HG03520 (cell line): Measurements from ENCODE around the gene PPP1R13L.
"Not testable (repeated sequence)": the region's sequence is repeated elsewhere in the genome, so short reads cannot be mapped to it uniquely, and the experiment has no call there.

Source experiments
- ATAC-seq: cut with Tn5 transposase; IDR thresholded peaks from one replicate; pipeline ENCODE4 v1.9.1; 2021; ENCODE audit warnings: mild to moderate bottlenecking, moderate library complexity; ENCODE audit not compliant: unreplicated experiment

PPP1R13L gene

DNA sequence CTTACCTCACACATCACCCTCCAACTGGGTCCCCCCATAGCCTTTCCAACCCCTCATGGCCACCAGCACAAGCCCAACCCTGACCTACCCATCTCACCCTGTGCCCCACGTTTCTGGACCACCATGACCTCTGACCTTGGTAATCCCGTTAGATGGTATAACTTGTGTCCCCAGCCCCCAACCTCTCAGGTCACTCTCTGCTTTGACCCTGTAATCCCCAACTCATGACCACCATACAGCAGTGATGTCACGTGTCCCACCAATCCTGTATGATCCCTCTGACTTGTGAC is 55.8 kb downstream of the PPP1R13L start:
- ATAC-seq = no peak

DNA sequence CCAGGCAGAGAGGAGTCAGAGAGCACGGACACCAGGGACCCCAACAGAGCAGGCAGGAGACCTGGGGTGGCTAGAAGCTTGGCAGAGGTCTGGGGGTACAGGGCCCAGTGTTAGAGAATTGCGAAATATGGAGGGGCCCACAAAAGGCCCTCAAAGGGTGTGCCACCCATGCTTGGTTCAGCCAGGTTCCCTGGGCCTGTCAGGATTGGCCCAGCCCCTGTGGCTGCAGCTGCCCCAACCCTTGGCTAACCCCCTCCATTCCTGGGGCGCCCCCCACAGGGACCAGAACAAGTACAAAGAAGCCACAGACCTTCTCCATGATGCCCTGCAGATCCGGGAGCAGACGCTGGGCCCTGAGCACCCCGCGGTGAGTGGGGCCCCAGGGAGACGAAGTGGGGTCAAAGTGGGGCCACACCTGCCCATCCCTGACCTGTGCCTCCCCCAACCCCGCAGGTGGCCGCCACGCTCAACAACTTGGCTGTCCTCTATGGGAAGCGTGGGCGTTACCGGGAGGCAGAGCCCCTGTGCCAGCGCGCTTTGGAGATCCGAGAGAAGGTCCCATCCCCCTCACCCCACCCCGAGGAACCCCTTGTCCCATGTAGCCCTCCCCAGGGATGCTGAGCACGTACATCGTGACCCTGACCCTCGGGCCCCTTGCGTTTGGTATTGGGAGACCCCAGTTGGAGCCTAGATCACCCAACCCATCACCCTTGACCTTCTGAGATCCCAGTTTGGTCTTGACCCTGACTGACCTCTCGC is 56.3 kb downstream of the PPP1R13L start:
- no peak for ATAC-seq

DNA sequence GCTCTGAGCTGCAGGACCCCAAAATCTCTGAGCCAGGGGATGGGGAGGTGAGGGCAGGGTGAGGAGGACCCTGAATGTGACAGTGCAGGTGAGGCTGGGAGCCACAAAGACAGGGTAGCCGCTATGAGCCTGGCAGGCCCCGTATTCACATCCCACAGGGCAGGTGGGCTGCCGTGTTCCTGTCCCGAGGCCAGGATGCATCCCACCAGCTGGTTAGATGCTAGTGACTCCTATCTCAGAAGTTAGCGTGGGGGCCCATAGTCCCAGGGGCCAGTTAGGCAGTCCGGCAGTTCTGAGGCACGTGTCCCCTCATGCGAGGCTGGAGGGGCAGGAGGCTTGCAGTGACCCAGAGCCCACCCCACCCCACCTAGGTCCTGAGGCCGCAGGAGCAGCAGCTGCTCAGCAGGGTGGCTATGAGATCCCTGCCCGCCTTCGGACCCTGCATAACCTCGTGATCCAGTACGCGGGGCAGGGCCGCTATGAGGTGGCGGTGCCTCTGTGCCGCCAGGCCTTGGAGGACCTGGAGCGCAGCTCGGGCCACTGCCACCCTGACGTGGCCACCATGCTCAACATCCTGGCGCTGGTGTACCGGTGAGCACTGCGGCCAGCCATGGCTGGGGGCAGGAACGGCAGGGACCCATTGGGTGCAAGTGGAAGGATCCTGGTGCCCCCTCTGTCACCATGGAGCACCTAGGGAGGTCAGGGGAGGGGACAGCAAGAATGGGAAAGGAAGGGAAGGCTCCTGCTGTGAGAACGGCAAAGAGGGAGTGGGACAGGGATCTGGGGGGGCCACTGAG is 57.1 kb downstream of the PPP1R13L start:
- ATAC-seq = no peak

DNA sequence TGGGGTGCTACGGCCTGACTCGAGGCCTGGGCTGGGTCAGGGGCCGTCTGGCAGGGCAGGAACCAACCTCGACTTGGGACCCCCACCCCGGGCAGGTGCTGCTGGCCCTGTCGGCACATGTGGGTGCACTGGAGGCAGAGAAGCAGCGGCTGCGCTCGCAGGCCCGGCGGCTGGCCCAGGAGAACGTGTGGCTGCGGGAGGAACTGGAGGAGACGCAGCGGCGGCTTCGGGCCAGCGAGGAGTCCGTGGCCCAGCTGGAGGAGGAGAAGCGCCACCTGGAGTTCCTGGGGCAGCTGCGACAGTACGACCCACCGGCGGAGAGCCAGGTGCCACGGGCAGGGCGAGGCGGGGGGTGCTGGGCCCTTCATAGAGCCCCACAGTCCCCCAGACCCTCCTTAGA is 58.4 kb downstream of the PPP1R13L start:
- ATAC-seq = no peak

DNA sequence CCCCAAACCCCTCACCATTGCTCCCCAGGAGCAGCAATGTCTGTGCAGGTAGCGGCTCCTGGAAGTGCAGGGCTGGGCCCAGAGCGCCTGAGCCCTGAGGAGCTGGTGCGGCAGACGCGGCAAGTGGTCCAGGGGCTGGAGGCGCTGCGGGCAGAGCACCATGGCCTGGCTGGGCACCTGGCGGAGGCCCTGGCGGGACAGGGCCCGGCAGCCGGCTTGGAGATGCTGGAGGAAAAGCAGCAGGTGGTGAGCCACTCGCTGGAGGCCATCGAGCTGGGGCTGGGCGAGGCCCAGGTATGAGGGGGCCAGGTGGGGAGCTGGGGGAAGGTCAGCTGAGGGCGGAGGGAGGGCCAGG is 59.4 kb downstream of the PPP1R13L start:
- no peak for ATAC-seq

DNA sequence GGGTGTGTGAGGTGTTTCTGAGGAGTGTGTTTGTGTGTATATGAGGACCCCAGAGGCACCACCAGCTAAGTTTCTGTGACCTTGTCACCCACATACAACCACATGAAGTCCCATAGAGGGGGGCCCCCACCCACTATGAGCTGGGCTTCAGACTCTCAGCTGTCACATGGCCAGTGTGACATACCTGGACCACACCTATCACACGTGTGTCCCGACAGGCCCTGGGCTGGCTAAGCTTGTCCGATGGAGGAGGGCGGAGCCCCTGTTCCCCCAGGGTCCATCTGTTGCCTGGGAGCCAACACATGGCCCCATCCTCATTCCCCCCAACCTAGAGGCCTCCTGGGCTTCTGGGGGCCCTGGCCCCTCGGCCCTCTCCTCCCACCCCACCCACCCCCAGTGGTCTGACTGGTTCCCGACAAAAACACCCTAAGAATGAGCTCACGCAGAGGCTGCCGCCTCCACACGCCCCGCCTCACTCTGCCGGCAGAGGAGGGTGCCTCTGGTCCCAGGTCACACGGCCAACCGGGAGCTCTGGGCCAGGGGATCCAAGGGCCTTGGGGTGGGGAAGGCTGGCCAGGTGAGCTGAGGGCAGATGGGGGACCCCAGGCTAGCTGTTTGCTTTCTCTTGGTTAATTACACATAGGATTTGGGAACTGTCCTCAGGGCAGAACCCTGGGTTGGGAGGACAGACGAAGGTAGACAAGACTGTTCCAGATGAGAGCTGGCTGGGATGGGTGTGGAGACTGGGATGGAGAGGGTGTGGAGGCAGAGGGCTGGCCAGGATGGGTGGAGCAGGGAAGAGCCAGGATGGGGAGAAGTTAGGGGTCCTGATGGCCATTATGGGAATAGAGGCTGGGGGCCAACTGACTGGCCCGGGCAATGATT is 60.0 kb downstream of the PPP1R13L start:
- no peak for ATAC-seq

DNA sequence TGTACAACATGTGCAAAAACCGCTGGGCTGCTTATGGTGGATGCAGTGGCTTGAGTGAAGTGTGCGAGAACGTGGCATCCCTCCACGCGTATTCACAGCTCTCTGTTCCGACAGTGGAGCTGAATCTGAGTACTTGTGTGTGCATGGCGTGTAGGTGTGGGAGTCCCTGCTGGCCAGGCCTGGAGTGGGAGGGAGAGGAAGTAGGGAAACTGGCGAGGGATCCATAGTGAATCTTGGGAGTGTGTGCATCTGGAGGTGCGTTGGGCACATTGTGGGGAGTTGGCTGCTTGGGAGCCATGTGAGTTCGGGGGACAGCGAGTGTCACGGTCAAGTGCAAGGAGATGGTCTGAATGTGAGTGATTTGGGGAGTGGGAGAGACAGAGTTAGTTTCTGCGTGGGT is 62.0 kb downstream of the PPP1R13L start:
- ATAC-seq = no peak

DNA sequence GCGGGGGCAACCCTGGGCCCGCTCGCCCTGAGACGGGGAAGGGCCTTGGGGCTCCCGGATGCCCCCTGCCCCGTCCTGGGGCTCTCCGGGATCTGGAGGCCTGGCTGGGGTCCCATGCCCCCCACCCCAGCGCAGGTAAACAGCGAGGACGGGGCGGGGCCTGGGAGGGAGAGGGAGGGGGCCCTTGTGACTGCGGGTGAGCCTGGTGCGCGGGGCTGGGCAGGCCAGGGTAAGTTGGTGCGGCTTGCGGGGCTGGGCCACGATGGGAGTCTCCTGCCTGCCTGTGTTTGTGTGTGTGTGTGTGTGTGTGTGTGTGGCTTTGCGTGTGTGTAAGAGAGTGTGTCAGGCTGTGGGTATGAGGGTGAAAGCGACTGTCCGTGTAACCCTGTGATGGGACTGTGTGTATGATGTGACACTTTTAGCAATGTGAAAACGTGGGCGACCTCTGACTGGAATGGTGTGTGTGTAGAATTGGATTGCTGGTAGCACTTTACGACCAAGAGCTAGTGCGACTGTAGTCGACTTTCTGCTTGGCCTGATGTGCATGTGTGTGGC is 63.9 kb downstream of the PPP1R13L start:
- no peak for ATAC-seq

DNA sequence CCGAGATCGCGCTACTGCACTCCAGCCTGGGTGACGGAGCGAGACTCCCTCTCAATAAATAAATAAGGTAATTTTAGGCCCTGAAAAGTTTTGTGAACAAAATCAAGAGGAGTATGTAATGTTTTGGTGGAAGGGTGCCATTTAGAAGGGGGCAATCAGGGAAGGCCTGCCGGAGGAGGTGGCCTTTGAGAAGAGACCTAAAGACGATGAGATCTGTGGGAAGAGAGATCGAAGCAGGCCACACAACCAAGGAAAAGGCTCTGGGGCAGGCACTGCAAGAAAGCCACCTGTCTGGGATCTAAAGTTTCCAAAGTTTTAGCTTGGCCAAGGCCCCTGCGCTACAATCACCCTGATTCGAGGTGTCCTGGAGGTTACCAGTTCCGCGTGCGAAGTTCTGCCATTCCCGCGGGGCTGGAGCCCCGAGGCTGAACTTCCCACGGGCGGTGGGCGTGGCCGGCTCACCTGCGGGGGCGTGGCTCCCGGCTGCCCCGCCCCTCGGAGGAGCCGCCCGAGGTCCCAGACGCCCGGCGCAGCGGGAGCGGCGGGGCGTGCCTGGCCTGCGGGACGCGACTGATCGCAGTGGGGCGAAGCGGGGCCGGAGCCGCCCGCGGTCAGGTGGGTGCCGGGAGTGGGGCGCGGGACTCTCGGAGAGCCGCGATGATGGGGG is 64.5 kb downstream of the PPP1R13L start, which contains the start of gene KLC3:
Gene KLC3, plus strand, starts transcription at position 519 of the 667 bp plus-strand sequence. CDS start 4,792 bp downstream, outside the sequence.
- no peak for ATAC-seq

DNA sequence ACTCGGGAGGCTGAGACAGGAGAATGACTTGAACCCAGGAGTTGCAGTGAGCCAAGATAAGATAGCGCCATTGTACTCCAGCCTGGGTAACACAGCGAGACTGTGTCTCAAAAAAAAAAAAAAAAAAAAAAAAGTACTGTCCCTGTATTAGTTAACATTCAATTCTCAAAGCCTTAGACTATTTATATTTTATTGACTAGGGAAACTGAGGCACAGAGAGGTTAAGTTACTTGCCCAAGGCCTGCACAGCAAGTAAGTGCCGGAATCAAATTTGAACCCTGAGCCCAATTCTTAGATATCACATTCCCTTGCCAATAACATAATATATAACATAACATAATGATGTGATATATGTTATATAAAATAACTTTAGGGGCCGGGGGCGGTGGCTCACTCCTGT is 65.2 kb downstream of the PPP1R13L start:
- ATAC-seq = no peak

DNA sequence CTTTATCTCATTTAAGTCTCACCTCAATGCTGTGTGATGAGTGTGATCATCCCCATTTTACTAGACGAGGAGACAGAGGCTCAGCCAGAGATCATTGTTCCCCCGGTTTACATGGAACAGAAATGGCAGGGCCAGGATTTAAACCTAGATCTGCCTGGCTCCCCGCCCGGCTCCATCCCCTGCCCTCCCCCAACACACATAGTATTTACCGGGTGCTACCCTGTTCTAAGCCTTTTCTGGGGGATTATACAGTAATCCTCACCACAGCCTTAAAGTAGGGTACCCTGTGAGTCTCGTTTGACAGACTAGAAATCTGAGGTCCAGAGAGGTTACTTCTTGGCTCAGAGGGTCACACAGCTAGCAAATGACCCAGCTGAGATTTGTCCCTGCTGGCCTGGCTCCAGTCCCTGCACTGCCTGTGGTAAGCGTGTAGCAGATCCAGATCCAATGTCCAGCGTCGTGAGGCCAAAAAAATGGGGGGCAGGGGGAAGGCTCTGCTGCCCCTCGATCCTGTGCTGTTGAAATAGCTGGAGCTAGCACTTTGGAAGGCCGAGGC is 68.1 kb downstream of the PPP1R13L start:
- no peak for ATAC-seq

DNA sequence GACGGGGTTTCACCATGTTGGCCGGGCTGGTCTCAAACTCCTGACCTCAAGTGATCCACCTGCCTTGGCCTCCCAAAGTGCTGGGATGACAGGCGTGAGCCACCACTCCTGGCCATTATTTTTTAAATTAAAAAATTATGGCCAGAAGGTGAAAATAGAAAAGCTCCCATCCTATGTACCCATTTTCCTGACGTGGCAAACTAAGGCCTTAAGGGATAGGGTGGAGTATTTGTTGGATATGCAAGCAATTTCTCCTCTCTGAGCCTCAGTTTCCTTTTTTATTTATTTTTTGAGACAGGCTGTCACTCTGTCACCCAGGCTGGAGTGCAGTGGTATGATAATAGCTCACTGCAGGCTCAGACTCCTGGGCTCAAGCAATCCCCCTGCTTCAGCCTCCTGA is 70.0 kb downstream of the PPP1R13L start:
- ATAC-seq = not testable (repeated sequence)

DNA sequence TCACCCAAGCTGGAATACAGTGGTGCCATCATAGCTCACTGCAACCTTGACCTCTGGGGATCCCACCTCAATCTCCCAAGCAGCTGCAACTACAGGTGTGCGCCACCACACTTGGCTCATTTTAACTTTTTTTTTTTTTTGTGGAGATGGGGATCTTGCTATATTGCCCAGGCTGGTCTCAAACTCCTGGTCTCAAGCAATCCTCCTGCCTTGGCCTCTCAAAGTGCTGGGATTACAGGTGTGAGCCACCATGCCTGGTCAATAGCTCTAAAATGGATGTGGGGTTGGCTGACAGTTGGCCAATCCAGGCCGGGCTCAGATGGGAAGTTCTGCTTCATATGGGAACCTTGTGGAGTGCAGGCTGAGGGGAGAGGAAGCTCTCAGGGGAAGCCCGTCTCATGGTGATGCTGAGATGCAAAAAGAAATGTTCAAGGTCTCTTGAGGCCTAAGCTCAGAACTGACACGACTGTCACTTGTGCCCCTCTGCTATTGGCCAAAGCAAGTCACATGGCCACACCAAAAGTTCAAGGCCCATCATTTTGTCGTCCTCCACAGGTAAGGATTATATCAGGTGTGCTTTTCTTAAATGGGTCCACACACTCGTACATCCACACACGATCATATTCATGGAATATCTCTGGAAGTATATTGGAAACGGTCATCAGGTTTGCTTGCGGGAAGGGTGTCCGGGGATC is 71.1 kb downstream of the PPP1R13L start:
- ATAC-seq = no peak

DNA sequence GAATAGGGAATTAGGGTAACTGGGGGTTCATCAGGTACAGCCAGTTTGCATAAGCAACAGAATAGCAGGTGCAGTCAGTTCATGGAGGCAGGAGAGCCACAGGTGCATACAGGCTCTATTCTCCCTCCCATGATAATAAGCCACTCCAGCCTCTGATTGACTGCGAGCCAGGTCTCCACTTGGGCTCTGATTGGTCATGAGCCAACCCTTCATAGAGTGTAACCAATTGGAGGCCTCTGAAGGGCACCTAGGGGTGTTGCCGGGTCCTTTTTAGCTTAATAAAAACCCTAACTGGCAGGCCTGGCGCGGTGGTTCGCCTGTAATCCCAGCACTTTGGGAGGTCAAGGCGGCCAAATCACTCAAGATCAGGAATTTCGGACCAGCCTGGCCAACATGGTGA is 73.5 kb downstream of the PPP1R13L start:
- ATAC-seq = no peak
